Naive thymus-derived CD8-positive, alpha-beta T cell (primary cell): ENCODE results near the gene TRDN. TPM values are rescaled to one million over a fixed set of nuclear protein-coding genes. Genes with fewer than 3 reads are reported as not detected.

ENCODE experiments used
- ATAC-seq, 2 donors: fragments of 150-1000 bp; cut with Tn5 transposase in 1 of 2; sonication (Bioruptor Pico), chemical (Tn5 transposase) in 1 of 2; 1 replicate in 1 of 2; 2 replicates in 1 of 2; pipeline ENCODE4 v1.10.0; 2021; ENCODE audit warnings: mild to moderate bottlenecking in 2 of 2, moderate library complexity in 2 of 2
- POLR2A ChIA-PET: fragments of 350-600 bp; sonication (Branson Sonifier 250); formaldehyde crosslinking; loops from one replicate; lab custom pipeline; 2021; ENCODE audit warnings: antibody characterized with exemption; lab: Charles Lee
- DNase-seq, 10 donors: peaks; one replicate each; pipeline versions ENCODE4 v3.0.0 to v3.0.0-alpha.2; 2020 to 2022
- H3K27ac Mint-ChIP-seq, 10 donors: one replicate each; pipeline ENCODE4 v1.8.0; 2020 to 2022; ENCODE audit warnings: mild to moderate bottlenecking in 10 of 10, mixed read lengths in 10 of 10, moderate library complexity in 4 of 10, inconsistent platforms in 1 of 10
- H3K27me3 Mint-ChIP-seq, 5 donors: one replicate each; pipeline ENCODE4 v1.8.0; 2021 to 2022; ENCODE audit warnings: mixed read lengths in 5 of 5
- H3K36me3 Mint-ChIP-seq, 3 donors: one replicate each; pipeline ENCODE4 v1.8.0; 2020 to 2022; ENCODE audit warnings: mixed read lengths in 3 of 3, mild to moderate bottlenecking in 2 of 3, inconsistent platforms in 1 of 3
- H3K4me1 Mint-ChIP-seq, 4 donors: one replicate each; pipeline ENCODE4 v1.8.0; 2021 to 2022; ENCODE audit warnings: mixed read lengths in 4 of 4
- H3K4me3 Mint-ChIP-seq, 10 donors: one replicate each; pipeline ENCODE4 v1.8.0; 2020 to 2022; ENCODE audit warnings: mild to moderate bottlenecking in 10 of 10, mixed read lengths in 10 of 10, moderate library complexity in 6 of 10, inconsistent platforms in 1 of 10
- H3K9me3 Mint-ChIP-seq, 9 donors: one replicate each; pipeline ENCODE4 v1.8.0; 2020 to 2022; ENCODE audit warnings: mixed read lengths in 9 of 9, mild to moderate bottlenecking in 3 of 9, inconsistent platforms in 1 of 9, moderate library complexity in 1 of 9
- polyA plus RNA-seq, 3 donors: library from polyadenylated mRNA; unstranded; fragments of 300-500 nt; fragmentation: Illumina TruSeq; gene quantifications; one replicate each; pipeline ENCODE4 v1.2.3, GENCODE V29; 2021
- total RNA-seq, 8 experiments: library from RNA in 2 of 8; stranded (reverse) in 2 of 8; gene quantifications; one replicate each; pipeline ENCODE4 v1.2.3 and lab custom pipeline; 2021 to 2026

TRDN gene
- not detected for total RNA-seq
- not detected for polyA plus RNA-seq
- 0 to 0.17 (median 0) reads per million in 6 experiments for total RNA-seq (lab: John Stamatoyannopoulos, UW)

GRCh38 chr6:123636782-123637181, at the start of gene TRDN:
TSS of gene TRDN (minus strand) at chr6:123636950. CDS start at chr6:123636775, 175 bp downstream.
- Mint-ChIP-seq H3K4me3 (no peak within 1 kb of the TSS), H3K36me3 (no peaks in the 10 kb centered on the region), H3K27me3 (no peaks in the 10 kb centered on the region), H3K4me1 (no peaks in the 10 kb centered on the region), H3K9me3 (peaks cover 0 to 4% (median 0%) of the 10 kb centered on the region in 9 donors), H3K27ac (no peak within 1 kb of the TSS)
- no peak for ATAC-seq
- POLR2A ChIA-PET: no interaction called here
- no peak for DNase-seq

GRCh38 chr6:123681957-123682462, 45.3 kb upstream of the TRDN start:
- Mint-ChIP-seq H3K4me3 (no peak overlapping the region), H3K27me3 (no peaks in the 10 kb centered on the region), H3K36me3 (no peaks in the 10 kb centered on the region), H3K4me1 (no peaks in the 10 kb centered on the region), H3K9me3 (peaks cover 0 to 4% (median 0%) of the 10 kb centered on the region in 9 donors), H3K27ac (no peak overlapping the region)
- POLR2A ChIA-PET: no interaction called here
- no peak for DNase-seq
- ATAC-seq: no peak

- no peaks in the 10 kb centered on the region for H3K27me3 Mint-ChIP-seq
- POLR2A ChIA-PET: no interaction called here
- ATAC-seq (no peak), DNase-seq (no peak)
- H3K36me3 Mint-ChIP-seq: no peaks in the 10 kb centered on the region
- H3K4me1 Mint-ChIP-seq: no peaks in the 10 kb centered on the region
- peaks cover 0 to 20% (median 7%) of the 10 kb centered on the region in 9 donors for H3K9me3 Mint-ChIP-seq
- no peak overlapping the region for H3K4me3 Mint-ChIP-seq
- H3K27ac Mint-ChIP-seq: no peak overlapping the region
Observed at GRCh38 chr6:123677897-123678296, 41.1 kb upstream of the TRDN start.

- no peaks in the 10 kb centered on the region for H3K27me3 Mint-ChIP-seq
- no peak overlapping the region for H3K27ac Mint-ChIP-seq
- H3K36me3 Mint-ChIP-seq: no peaks in the 10 kb centered on the region
- no peak overlapping the region for H3K4me3 Mint-ChIP-seq
- ATAC-seq (no peak), DNase-seq (no peak)
- peaks cover 0 to 20% (median 7%) of the 10 kb centered on the region in 9 donors for H3K9me3 Mint-ChIP-seq
- H3K4me1 Mint-ChIP-seq: no peaks in the 10 kb centered on the region
- POLR2A ChIA-PET: no interaction called here
Observed at GRCh38 chr6:123676793-123677192, 40.0 kb upstream of the TRDN start.

- H3K27me3 Mint-ChIP-seq: no peaks in the 10 kb centered on the region
- ATAC-seq (no peak), DNase-seq (no peak)
- peaks cover 0 to 12% (median 3%) of the 10 kb centered on the region in 9 donors for H3K9me3 Mint-ChIP-seq
- H3K4me3 Mint-ChIP-seq: no peak overlapping the region
- POLR2A ChIA-PET: no interaction called here
- no peaks in the 10 kb centered on the region for H3K4me1 Mint-ChIP-seq
- H3K36me3 Mint-ChIP-seq: no peaks in the 10 kb centered on the region
- H3K27ac Mint-ChIP-seq: no peak overlapping the region
Observed at GRCh38 chr6:123668965-123669591, 32.3 kb upstream of the TRDN start.

GRCh38 chr6:123668063-123668462, 31.3 kb upstream of the TRDN start:
- DNase-seq (no peak), ATAC-seq (no peak)
- Mint-ChIP-seq H3K36me3 (no peaks in the 10 kb centered on the region), H3K4me1 (no peaks in the 10 kb centered on the region), H3K4me3 (no peak overlapping the region), H3K9me3 (peaks cover 0 to 10% (median 0%) of the 10 kb centered on the region in 9 donors), H3K27ac (no peak overlapping the region), H3K27me3 (no peaks in the 10 kb centered on the region)
- POLR2A ChIA-PET: no interaction called here

- Mint-ChIP-seq H3K9me3 (peaks cover 0 to 8% (median 0%) of the 10 kb centered on the region in 9 donors), H3K27ac (no peak overlapping the region), H3K4me3 (no peak overlapping the region), H3K4me1 (no peaks in the 10 kb centered on the region), H3K36me3 (no peaks in the 10 kb centered on the region), H3K27me3 (no peaks in the 10 kb centered on the region)
- DNase-seq: no peak
- no peak for ATAC-seq
- POLR2A ChIA-PET: no interaction called here
Observed at GRCh38 chr6:123663436-123663835, 26.7 kb upstream of the TRDN start.

- DNase-seq (no peak), ATAC-seq (no peak)
- Mint-ChIP-seq H3K9me3 (peaks cover 0 to 8% (median 0%) of the 10 kb centered on the region in 9 donors), H3K36me3 (no peaks in the 10 kb centered on the region), H3K27ac (no peak overlapping the region), H3K4me1 (no peaks in the 10 kb centered on the region), H3K4me3 (no peak overlapping the region), H3K27me3 (no peaks in the 10 kb centered on the region)
- POLR2A ChIA-PET: no interaction called here
Observed at GRCh38 chr6:123662757-123663156, 26.0 kb upstream of the TRDN start.

GRCh38 chr6:123661105-123661891, 24.5 kb upstream of the TRDN start:
- Mint-ChIP-seq H3K4me3 (no peak overlapping the region), H3K9me3 (peaks cover 0 to 7% (median 0%) of the 10 kb centered on the region in 9 donors), H3K4me1 (no peaks in the 10 kb centered on the region), H3K27ac (no peak overlapping the region), H3K27me3 (no peaks in the 10 kb centered on the region), H3K36me3 (no peaks in the 10 kb centered on the region)
- ATAC-seq (no peak), DNase-seq (no peak)
- POLR2A ChIA-PET: no interaction called here

- Mint-ChIP-seq H3K27ac (no peak overlapping the region), H3K9me3 (peaks cover 0 to 2% (median 0%) of the 10 kb centered on the region in 9 donors), H3K36me3 (no peaks in the 10 kb centered on the region), H3K27me3 (no peaks in the 10 kb centered on the region), H3K4me3 (no peak overlapping the region), H3K4me1 (peaks cover 0 to 3% (median 1%) of the 10 kb centered on the region in 4 donors)
- ATAC-seq (no peak), DNase-seq (no peak)
- POLR2A ChIA-PET: no interaction called here
Observed at GRCh38 chr6:123659960-123660748, 23.4 kb upstream of the TRDN start.

GRCh38 chr6:123658848-123659247, 22.1 kb upstream of the TRDN start:
- H3K4me3 Mint-ChIP-seq: no peak overlapping the region
- POLR2A ChIA-PET: no interaction called here
- no peaks in the 10 kb centered on the region for H3K36me3 Mint-ChIP-seq
- H3K27me3 Mint-ChIP-seq: no peaks in the 10 kb centered on the region
- ATAC-seq: no peak
- H3K4me1 Mint-ChIP-seq: peaks cover 0 to 5% (median 1%) of the 10 kb centered on the region in 4 donors
- no peak overlapping the region for H3K27ac Mint-ChIP-seq
- no peaks in the 10 kb centered on the region for H3K9me3 Mint-ChIP-seq
- no peak for DNase-seq

GRCh38 chr6:123655521-123656306, 19.0 kb upstream of the TRDN start:
- Mint-ChIP-seq H3K36me3 (no peaks in the 10 kb centered on the region), H3K27ac (no peak overlapping the region), H3K4me1 (peaks cover 0 to 5% (median 1%) of the 10 kb centered on the region in 4 donors), H3K9me3 (peaks cover 0 to 3% (median 0%) of the 10 kb centered on the region in 9 donors), H3K27me3 (no peaks in the 10 kb centered on the region), H3K4me3 (peak overlapping the region in 2 of 10 donors; percentile 22 to 26)
- DNase-seq: no peak
- POLR2A ChIA-PET: no interaction called here
- ATAC-seq: no peak
